Stimulated activated CD8-positive, alpha-beta memory T cell treated with anti-CD3 and anti-CD28 coated beads, Interleukin-12 subunit alpha, Interleukin-12 subunit beta, amount 100 ng/mL, for 24 hours (primary cell): ENCODE data around the gene MRTFA.

Source experiments
- DNase-seq: peaks from one replicate; pipeline ENCODE4 v3.0.0-alpha.2; 2020; ENCODE audit errors: extremely low read depth

The MRTFA gene

GRCh38 chr22:40491990-40492631 lies 144.4 kb downstream of the MRTFA start:
- no peak for DNase-seq

- no peak for DNase-seq
These were observed 148.8 kb downstream of the MRTFA start for GRCh38 chr22:40487663-40488249.

- no peak for DNase-seq
These were observed 149.4 kb downstream of the MRTFA start for GRCh38 chr22:40486962-40487602.

GRCh38 chr22:40485813-40486667 lies 150.5 kb downstream of the MRTFA start:
- DNase-seq, result no peak

GRCh38 chr22:40484906-40485669 lies 151.4 kb downstream of the MRTFA start:
- no peak for DNase-seq

GRCh38 chr22:40482886-40483285 lies 153.6 kb downstream of the MRTFA start:
- DNase-seq, result no peak

GRCh38 chr22:40482391-40482790 lies 154.1 kb downstream of the MRTFA start:
- DNase-seq, result no peak

GRCh38 chr22:40480996-40481395 lies 155.5 kb downstream of the MRTFA start:
- no peak for DNase-seq

GRCh38 chr22:40479887-40480538 lies 156.5 kb downstream of the MRTFA start:
- DNase-seq, result no peak

GRCh38 chr22:40479126-40479800 lies 157.3 kb downstream of the MRTFA start:
- no peak for DNase-seq

- DNase-seq, result no peak
These were observed 158.0 kb downstream of the MRTFA start for GRCh38 chr22:40478338-40479125.

- no peak for DNase-seq
These were observed 158.7 kb downstream of the MRTFA start for GRCh38 chr22:40477683-40478337.

- DNase-seq, result no peak
These were observed 160.2 kb downstream of the MRTFA start for GRCh38 chr22:40476341-40476740.

GRCh38 chr22:40473703-40474102 lies 162.8 kb downstream of the MRTFA start:
- DNase-seq, result no peak

GRCh38 chr22:40472579-40472978 lies 163.9 kb downstream of the MRTFA start:
- DNase-seq, result no peak

- DNase-seq, result no peak
These were observed 164.5 kb downstream of the MRTFA start for GRCh38 chr22:40472051-40472450.

GRCh38 chr22:40469181-40469580 lies 167.3 kb downstream of the MRTFA start:
- DNase-seq, result no peak

GRCh38 chr22:40468616-40469015 lies 167.9 kb downstream of the MRTFA start:
- no peak for DNase-seq

GRCh38 chr22:40466976-40467375 lies 169.5 kb downstream of the MRTFA start:
- DNase-seq, result no peak
